NB4 (cell line): ENCODE results near the gene ADAM12.

Experiments used
- CTCF ChIP-seq: IDR thresholded peaks from one replicate; pipeline ENCODE4 v1.5.1; 2012; ENCODE audit warnings: low read depth, low read length
- MYC ChIP-seq: IDR thresholded peaks from 2 replicates; pipeline ENCODE4 v1.6.1; 2011; ENCODE audit warnings: low read depth, low read length
- POLR2A ChIP-seq: IDR thresholded peaks from 2 replicates; pipeline ENCODE4 v1.6.1; 2011; ENCODE audit warnings: mild to moderate bottlenecking; ENCODE audit not compliant: insufficient read length; ENCODE audit errors: extremely low read depth

DNA sequence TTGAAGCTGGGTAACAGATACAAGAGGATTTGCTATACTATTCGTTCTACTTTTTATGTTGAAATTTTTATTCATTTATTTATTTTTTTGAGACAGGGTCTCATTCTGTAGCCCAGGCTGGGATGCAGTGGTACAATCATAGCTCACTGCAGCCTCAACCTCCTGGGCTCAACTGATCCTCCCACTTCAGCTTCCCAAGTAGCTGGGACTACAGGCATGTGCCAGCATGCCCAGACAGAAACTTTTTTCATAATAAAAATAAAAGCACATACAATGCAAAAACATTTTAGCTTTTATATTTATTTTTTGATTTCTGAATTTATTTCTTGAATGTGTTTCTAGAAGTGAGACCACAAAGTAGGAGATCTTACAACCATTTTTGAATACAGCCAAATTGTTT, 420.7 kb downstream of the ADAM12 start:
- no peak for TF ChIP-seq CTCF
- TF ChIP-seq MYC = no peak
- TF ChIP-seq POLR2A = no peak
